Measurements from ENCODE around the gene FOXO6. TPM values are rescaled to one million over a fixed set of nuclear protein-coding genes. Genes with fewer than 3 reads are reported as not detected.

The FOXO6 gene
- total and polyA plus RNA-seq, 10 of the 15 experiments (the other 5 are each of a cell fraction or from before 2014, with no cell fraction given): 0.37 TPM; not detected in 9

DNA sequence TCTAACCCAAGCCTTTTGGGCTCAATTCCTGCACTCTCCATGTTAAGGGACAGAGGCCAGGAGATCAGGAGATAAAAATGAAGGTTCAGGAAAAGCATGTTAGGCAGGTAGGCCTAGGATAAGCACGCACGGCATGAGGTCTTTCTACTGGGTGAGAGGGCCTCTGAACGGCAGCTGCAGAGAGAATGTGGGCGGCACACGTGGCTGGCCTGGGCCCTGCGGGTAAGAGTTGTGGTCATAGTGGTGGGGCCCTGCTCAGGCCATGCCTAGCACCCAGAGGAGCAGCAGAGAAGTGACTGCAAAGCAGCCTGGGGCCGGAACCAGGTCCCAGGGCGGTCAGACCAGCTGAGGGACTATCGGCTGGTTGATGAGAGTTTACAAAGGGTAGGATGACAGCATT lies 7.5 kb upstream of the FOXO6 start:
- H3K4me1 ChIP-seq (ENCODE audit: control insufficient read depth, insufficient read depth, low read length): peaks cover 10% of the 10 kb centered on the region; the same call in 1 of the 2 replicates
- WGBS (ENCODE audit: insufficient coverage, insufficient replicate concordance, low lambda C conversion rate, missing lambda C conversion rate): 8% methylated on average over 9 of the region's 9 CpGs
- no peak overlapping the region for H3K4me3 ChIP-seq
- ChIA-PET POLR2A (interaction anchor here (0.5 kb wide), 1 partner anchor 17 kb away, joined by 3 read pairs; no protein-coding TSS in a partner anchor), RAD21 (ENCODE audit: unreplicated experiment) (interaction anchor here (1.2 kb wide), 1 partner anchor 9 kb away, joined by 3 read pairs; no protein-coding TSS in a partner anchor), SMC1A (ENCODE audit: uncharacterized antibody, unreplicated experiment) (interaction anchor here (1.1 to 2.4 kb wide), 4 partner anchors 9 to 61 kb away, joined by 3 to 9 read pairs (median 4); no protein-coding TSS in a partner anchor), CTCF (interaction anchor here (0.8 to 2.0 kb wide), 4 partner anchors 13 to 64 kb away, joined by 3 to 7 read pairs (median 4); no protein-coding TSS in a partner anchor)
- ATAC-seq: peak; percentile 99
- peak; percentile 59 for DNase-seq (ENCODE audit: low read depth, low spot score)
- no peak overlapping the region for H3K9ac ChIP-seq (ENCODE audit: control insufficient read depth, insufficient read depth, low read length)
- no peaks in the 10 kb centered on the region for H4K20me1 ChIP-seq (ENCODE audit: control insufficient read depth, insufficient read depth)
- H3K27ac ChIP-seq (ENCODE audit: control insufficient read depth, insufficient read depth): no peak overlapping the region
- FAIRE-seq: peak; percentile 77
- in situ Hi-C loops (cut with MboI): no loop called here
- no peaks in the 10 kb centered on the region for H3K36me3 ChIP-seq (ENCODE audit: control insufficient read depth in 2 of 2, insufficient read depth in 2 of 2, low read length in 1 of 2)
- no peaks in the 10 kb centered on the region for H3K27me3 ChIP-seq (replicated peaks in 1 of 2; ENCODE audit: control insufficient read depth in 2 of 2, insufficient read depth in 2 of 2, low read length in 1 of 2)
- no peaks in the 10 kb centered on the region for H3K79me2 ChIP-seq (ENCODE audit: control insufficient read depth, insufficient read depth, low read length)
- intact Hi-C loops (cut with micrococcal nuclease; ENCODE audit: unreplicated experiment): no loop called here
- H2AFZ ChIP-seq (ENCODE audit: control insufficient read depth, low read depth, low read length): no peak overlapping the region
- BruUV-seq (replicated peaks): no TSS peak
- H3K4me2 ChIP-seq (ENCODE audit: control insufficient read depth, insufficient read depth): peak overlapping the region; percentile 57; the same call in 1 of the 2 replicates
- H3K9me3 ChIP-seq (replicated peaks; ENCODE audit: control insufficient read depth, insufficient read depth, low read length): no peaks in the 10 kb centered on the region; the same call in 2 of the 3 replicates
- TF ChIP-seq TARDBP (IDR thresholded peaks at IDR 0.05; ENCODE audit: borderline replicate concordance): no peak
- TF ChIP-seq, protein P1, sequence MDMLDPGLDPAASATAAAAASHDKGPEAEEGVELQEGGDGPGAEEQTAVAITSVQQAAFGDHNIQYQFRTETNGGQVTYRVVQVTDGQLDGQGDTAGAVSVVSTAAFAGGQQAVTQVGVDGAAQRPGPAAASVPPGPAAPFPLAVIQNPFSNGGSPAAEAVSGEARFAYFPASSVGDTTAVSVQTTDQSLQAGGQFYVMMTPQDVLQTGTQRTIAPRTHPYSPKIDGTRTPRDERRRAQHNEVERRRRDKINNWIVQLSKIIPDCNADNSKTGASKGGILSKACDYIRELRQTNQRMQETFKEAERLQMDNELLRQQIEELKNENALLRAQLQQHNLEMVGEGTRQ (IDR thresholded peaks at IDR 0.05; ENCODE audit: borderline replicate concordance, low read depth, low read length): peak; percentile 41
- TF ChIP-seq NBN (IDR thresholded peaks at IDR 0.05): peak; percentile 93
- peak; percentile 86; the same call in 1 of the 2 replicates for TF ChIP-seq PAX5 (IDR thresholded peaks at IDR 0.05; ENCODE audit: borderline replicate concordance, low read depth, low read length)
- TF ChIP-seq JUNB (IDR thresholded peaks at IDR 0.05): no peak
- TF ChIP-seq MEF2A (IDR thresholded peaks at IDR 0.05; ENCODE audit: insufficient read depth, low read depth, low read length): no peak
- TF ChIP-seq IKZF2 (IDR thresholded peaks at IDR 0.05): peak; percentile 75 to 85; a peak in 2 of 4 replicates
- TF ChIP-seq BACH1 (IDR thresholded peaks at IDR 0.05; ENCODE audit: borderline replicate concordance): peak; percentile 46; the same call in 1 of the 2 replicates
- TF ChIP-seq CBFB (IDR thresholded peaks at IDR 0.05; ENCODE audit: low read depth): peak; percentile 93; the same call in 1 of the 2 replicates
- TF ChIP-seq, protein P2, sequence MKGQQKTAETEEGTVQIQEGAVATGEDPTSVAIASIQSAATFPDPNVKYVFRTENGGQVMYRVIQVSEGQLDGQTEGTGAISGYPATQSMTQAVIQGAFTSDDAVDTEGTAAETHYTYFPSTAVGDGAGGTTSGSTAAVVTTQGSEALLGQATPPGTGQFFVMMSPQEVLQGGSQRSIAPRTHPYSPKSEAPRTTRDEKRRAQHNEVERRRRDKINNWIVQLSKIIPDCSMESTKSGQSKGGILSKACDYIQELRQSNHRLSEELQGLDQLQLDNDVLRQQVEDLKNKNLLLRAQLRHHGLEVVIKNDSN (IDR thresholded peaks at IDR 0.05; ENCODE audit: borderline replicate concordance, extremely low read length, insufficient read depth, low read depth, low read length): peak; percentile 67
- TF ChIP-seq, protein P3, sequence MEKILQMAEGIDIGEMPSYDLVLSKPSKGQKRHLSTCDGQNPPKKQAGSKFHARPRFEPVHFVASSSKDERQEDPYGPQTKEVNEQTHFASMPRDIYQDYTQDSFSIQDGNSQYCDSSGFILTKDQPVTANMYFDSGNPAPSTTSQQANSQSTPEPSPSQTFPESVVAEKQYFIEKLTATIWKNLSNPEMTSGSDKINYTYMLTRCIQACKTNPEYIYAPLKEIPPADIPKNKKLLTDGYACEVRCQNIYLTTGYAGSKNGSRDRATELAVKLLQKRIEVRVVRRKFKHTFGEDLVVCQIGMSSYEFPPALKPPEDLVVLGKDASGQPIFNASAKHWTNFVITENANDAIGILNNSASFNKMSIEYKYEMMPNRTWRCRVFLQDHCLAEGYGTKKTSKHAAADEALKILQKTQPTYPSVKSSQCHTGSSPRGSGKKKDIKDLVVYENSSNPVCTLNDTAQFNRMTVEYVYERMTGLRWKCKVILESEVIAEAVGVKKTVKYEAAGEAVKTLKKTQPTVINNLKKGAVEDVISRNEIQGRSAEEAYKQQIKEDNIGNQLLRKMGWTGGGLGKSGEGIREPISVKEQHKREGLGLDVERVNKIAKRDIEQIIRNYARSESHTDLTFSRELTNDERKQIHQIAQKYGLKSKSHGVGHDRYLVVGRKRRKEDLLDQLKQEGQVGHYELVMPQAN (conservative IDR thresholded peaks at IDR 0.05): peak; percentile 49; the same call in 1 of the 2 replicates
- TF ChIP-seq POLR2AphosphoS2 (IDR thresholded peaks at IDR 0.05; ENCODE audit: low read depth, low read length): no peak
- TF ChIP-seq MYB (IDR thresholded peaks at IDR 0.05; ENCODE audit: borderline replicate concordance, low read depth, low read length): 0 out of 2 replicates have a peak, but pooled peaks have one; percentile 34
- TF ChIP-seq, protein P4, sequence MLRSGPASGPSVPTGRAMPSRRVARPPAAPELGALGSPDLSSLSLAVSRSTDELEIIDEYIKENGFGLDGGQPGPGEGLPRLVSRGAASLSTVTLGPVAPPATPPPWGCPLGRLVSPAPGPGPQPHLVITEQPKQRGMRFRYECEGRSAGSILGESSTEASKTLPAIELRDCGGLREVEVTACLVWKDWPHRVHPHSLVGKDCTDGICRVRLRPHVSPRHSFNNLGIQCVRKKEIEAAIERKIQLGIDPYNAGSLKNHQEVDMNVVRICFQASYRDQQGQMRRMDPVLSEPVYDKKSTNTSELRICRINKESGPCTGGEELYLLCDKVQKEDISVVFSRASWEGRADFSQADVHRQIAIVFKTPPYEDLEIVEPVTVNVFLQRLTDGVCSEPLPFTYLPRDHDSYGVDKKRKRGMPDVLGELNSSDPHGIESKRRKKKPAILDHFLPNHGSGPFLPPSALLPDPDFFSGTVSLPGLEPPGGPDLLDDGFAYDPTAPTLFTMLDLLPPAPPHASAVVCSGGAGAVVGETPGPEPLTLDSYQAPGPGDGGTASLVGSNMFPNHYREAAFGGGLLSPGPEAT (IDR thresholded peaks at IDR 0.05; ENCODE audit: low read depth): peak; percentile 72; the same call in 1 of the 2 replicates
- peak; percentile 98 for TF ChIP-seq TCF12 (IDR thresholded peaks at IDR 0.05; ENCODE audit: low read depth, low read length)
- TF ChIP-seq, protein P5, sequence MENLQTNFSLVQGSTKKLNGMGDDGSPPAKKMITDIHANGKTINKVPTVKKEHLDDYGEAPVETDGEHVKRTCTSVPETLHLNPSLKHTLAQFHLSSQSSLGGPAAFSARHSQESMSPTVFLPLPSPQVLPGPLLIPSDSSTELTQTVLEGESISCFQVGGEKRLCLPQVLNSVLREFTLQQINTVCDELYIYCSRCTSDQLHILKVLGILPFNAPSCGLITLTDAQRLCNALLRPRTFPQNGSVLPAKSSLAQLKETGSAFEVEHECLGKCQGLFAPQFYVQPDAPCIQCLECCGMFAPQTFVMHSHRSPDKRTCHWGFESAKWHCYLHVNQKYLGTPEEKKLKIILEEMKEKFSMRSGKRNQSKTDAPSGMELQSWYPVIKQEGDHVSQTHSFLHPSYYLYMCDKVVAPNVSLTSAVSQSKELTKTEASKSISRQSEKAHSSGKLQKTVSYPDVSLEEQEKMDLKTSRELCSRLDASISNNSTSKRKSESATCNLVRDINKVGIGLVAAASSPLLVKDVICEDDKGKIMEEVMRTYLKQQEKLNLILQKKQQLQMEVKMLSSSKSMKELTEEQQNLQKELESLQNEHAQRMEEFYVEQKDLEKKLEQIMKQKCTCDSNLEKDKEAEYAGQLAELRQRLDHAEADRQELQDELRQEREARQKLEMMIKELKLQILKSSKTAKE (IDR thresholded peaks at IDR 0.05; ENCODE audit: low read depth, poor library complexity, severe bottlenecking): peak; percentile 22
